ENCODE measurements around the gene NEXN. TPM values are rescaled to one million over a fixed set of nuclear protein-coding genes. Genes with fewer than 3 reads are reported as not detected.
A peak's percentile ranks its signal among the peaks of the same experiment; 100 is the strongest.

Gene NEXN
- total RNA-seq, 1 experiment from 2014 or later = 0.15 TPM

GRCh38 chr1:77978293-77978968 is 90.0 kb downstream of the NEXN start:
- peaks cover 8 to 26% of the 10 kb centered on the region in 2 experiments for H3K36me3 ChIP-seq (ENCODE audit: control insufficient read depth in 1 of 2, insufficient read depth in 2 of 2, low read length in 2 of 2)
- peaks cover 94% of the 10 kb centered on the region for H3K79me2 ChIP-seq (ENCODE audit: insufficient read depth, low read length)
- ChIA-PET POLR2A (interaction anchor here (0.8 to 6.1 kb wide), 7 partner anchors 8 to 133 kb away, joined by 3 to 129 read pairs (median 4); partner anchors contain the start of gene DNAJB4), CTCF (interaction anchor here (1.3 kb wide), 1 partner anchor 136 kb away, joined by 7 read pairs; no protein-coding TSS in a partner anchor), RAD21 (ENCODE audit: low non-redundant PET in 1 of 2, low total read pairs in 2 of 2, uncharacterized antibody in 2 of 2, unreplicated experiment in 2 of 2) (no interaction called here)
- H3K27ac ChIP-seq (ENCODE audit: low read depth, low read length) = peak overlapping the region; percentile 80
- peak overlapping the region; percentile 99 for H3K4me3 ChIP-seq (replicated peaks in 1 of 2; ENCODE audit: low read depth in 1 of 2, low read length in 2 of 2)
- H4K20me1 ChIP-seq (ENCODE audit: insufficient read depth) = peaks cover 24% of the 10 kb centered on the region; the same call in 1 of the 2 replicates
- no peaks in the 10 kb centered on the region for H3K27me3 ChIP-seq (ENCODE audit: insufficient read depth, low read length)
- no peak overlapping the region for H2AFZ ChIP-seq (ENCODE audit: low read depth, low read length, poor library complexity, severe bottlenecking)
- H3K4me1 ChIP-seq (ENCODE audit: control insufficient read depth in 1 of 2, insufficient read depth in 2 of 2, low read length in 2 of 2) = peaks cover 12 to 20% of the 10 kb centered on the region in 2 experiments
- DNase-seq (ENCODE audit: low read depth, low spot score) = peak; percentile 81
- peak; percentile 54 for ATAC-seq
- peak overlapping the region; percentile 100 for H3K9ac ChIP-seq (ENCODE audit: low read length)
- no peaks in the 10 kb centered on the region for H3K9me3 ChIP-seq (ENCODE audit: control insufficient read depth in 1 of 2, insufficient read depth in 1 of 2, low read depth in 1 of 2, low read length in 2 of 2)
- peak overlapping the region; percentile 83 for H3K4me2 ChIP-seq (ENCODE audit: low read length)
- intact Hi-C loops (cut with micrococcal nuclease) = loop anchor here (5.0 kb wide), 1 partner anchor 291 kb away; no protein-coding TSS in a partner anchor
- TSS peak; percentile 67 for BruUV-seq (replicated peaks)
- no peaks in the 10 kb centered on the region for H3K9me2 ChIP-seq (ENCODE audit: insufficient read depth)
- peak; percentile 45; the same call in 1 of the 2 replicates for TF ChIP-seq POLR2AphosphoS5 (IDR thresholded peaks at IDR 0.05; ENCODE audit: low read depth, low read length)
- TF ChIP-seq REST (IDR thresholded peaks at IDR 0.05; ENCODE audit: low read depth) = no peak
- no peak for TF ChIP-seq FOSL1 (IDR thresholded peaks at IDR 0.05; ENCODE audit: low read depth)
- TF ChIP-seq MAX (IDR thresholded peaks at IDR 0.05) = no peak
- TF ChIP-seq YY1 (IDR thresholded peaks at IDR 0.05; ENCODE audit: extremely low read depth, insufficient replicate concordance, low read depth, low read length) = peak; percentile 84
- peak; percentile 73; the same call in 1 of the 2 replicates for TF ChIP-seq ZFX (IDR thresholded peaks at IDR 0.05)
- TF ChIP-seq CBX3 (IDR thresholded peaks at IDR 0.05; ENCODE audit: low read depth) = 0 out of 2 replicates have a peak, but pooled peaks have one; percentile 4
- TF ChIP-seq TCF7L2 (IDR thresholded peaks at IDR 0.05; ENCODE audit: borderline replicate concordance, extremely low read depth, insufficient read depth, insufficient read length) = no peak
- TF ChIP-seq EZH2 (IDR thresholded peaks at IDR 0.05) = no peak
- TF ChIP-seq RAD21 (IDR thresholded peaks at IDR 0.05; ENCODE audit: low read depth) = no peak
- no peak for TF ChIP-seq EGR1 (IDR thresholded peaks at IDR 0.05; ENCODE audit: low read depth)
- TF ChIP-seq JUND (IDR thresholded peaks at IDR 0.05) = no peak
- TF ChIP-seq ZNF274 (IDR thresholded peaks at IDR 0.05; ENCODE audit: low read depth, low read length) = no peak
- peak; percentile 65 for TF ChIP-seq ZBTB33 (IDR thresholded peaks at IDR 0.05; ENCODE audit: extremely low read depth, insufficient replicate concordance, low read length)
- TF ChIP-seq SIN3A (IDR thresholded peaks at IDR 0.05; ENCODE audit: low read depth) = no peak
- no peak for TF ChIP-seq SRF (IDR thresholded peaks at IDR 0.05; ENCODE audit: low read depth)
- peak; percentile 4 for TF ChIP-seq POLR2A (IDR thresholded peaks at IDR 0.05; ENCODE audit: borderline replicate concordance, extremely low read depth, insufficient read depth, insufficient read length)
- TF ChIP-seq ELF1 (IDR thresholded peaks at IDR 0.05; ENCODE audit: borderline replicate concordance, low read depth) = no peak
- no peak for TF ChIP-seq EZH2phosphoT487 (IDR thresholded peaks at IDR 0.05; ENCODE audit: borderline replicate concordance)
- no peak for TF ChIP-seq ATF3 (IDR thresholded peaks at IDR 0.05)
- no peak for TF ChIP-seq SP1 (IDR thresholded peaks at IDR 0.05; ENCODE audit: low read depth)
